OCI-LY3 (cell line): ENCODE data around the gene DUSP6.

ENCODE experiments used
- H2AFZ ChIP-seq: fragments of 200-600, 300-600 bp; shearing (Covaris generic); 2 replicates; pipeline ENCODE4 v1.6.0; 2014; ENCODE audit warnings: antibody characterized with exemption, low read depth, low read length
- H3K27ac ChIP-seq: fragments of 200-600, 300-600 bp; sonication (generic); 2 replicates; pipeline ENCODE4 v1.5.1; 2014; ENCODE audit warnings: mild to moderate bottlenecking, low read length, moderate library complexity, mixed read lengths
- H3K27me3 ChIP-seq: fragments of 200-600, 300-600 bp; sonication (generic); 2 replicates; pipeline ENCODE4 v1.6.1; 2014; ENCODE audit warnings: low read depth, low read length, mixed read lengths
- H3K36me3 ChIP-seq: fragments of 200-600, 300-600 bp; sonication (generic); replicated peaks from 2 replicates; pipeline ENCODE3; 2014; ENCODE audit warnings: low read depth, low read length, mixed read lengths
- H3K4me1 ChIP-seq: fragments of 300-600, 200-600 bp; sonication (generic); 2 replicates; pipeline ENCODE4 v1.6.1; 2014; ENCODE audit warnings: low read length, mixed read lengths
- H3K4me2 ChIP-seq: fragments of 200-600, 300-600 bp; sonication (generic); 2 replicates; pipeline ENCODE4 v1.6.1; 2014; ENCODE audit warnings: low read length, mixed read lengths
- H3K4me3 ChIP-seq: fragments of 300-600, 200-600 bp; sonication (generic); 2 replicates; pipeline ENCODE4 v1.5.1; 2014; ENCODE audit warnings: antibody characterized with exemption, mild to moderate bottlenecking, low read length, moderate library complexity
- H3K79me2 ChIP-seq: fragments of 300-600, 200-600 bp; shearing (Covaris generic); 2 replicates; pipeline ENCODE4 v1.6.1; 2014; ENCODE audit warnings: mild to moderate bottlenecking, low read length, mixed read lengths
- H3K9ac ChIP-seq: fragments of 300-600, 200-600 bp; shearing (Covaris generic); 2 replicates; pipeline ENCODE4 v1.6.0; 2014; ENCODE audit warnings: mild to moderate bottlenecking, low read length, moderate library complexity
- H3K9me3 ChIP-seq: fragments of 200-600, 300-600 bp; shearing (Covaris generic); 2 replicates; pipeline ENCODE4 v1.6.1; 2014; ENCODE audit warnings: low read length, mixed read lengths; ENCODE audit not compliant: insufficient read depth
- H4K20me1 ChIP-seq: fragments of 200-600, 300-600 bp; sonication (generic); 2 replicates; pipeline ENCODE4 v1.6.1; 2016; ENCODE audit warnings: low read length, mixed read lengths; ENCODE audit not compliant: insufficient read depth
- CTCF ChIP-seq: fragments of 200-600, 300-600 bp; sonication (generic); IDR thresholded peaks from 2 replicates; pipeline ENCODE4 v1.5.1; 2014; ENCODE audit warnings: antibody characterized with exemption, low read length, low read depth
- EZH2phosphoT487 ChIP-seq: fragments of 200-600 bp; shearing (Covaris generic); IDR thresholded peaks from 2 replicates; pipeline ENCODE4 v1.6.1; 2018; ENCODE audit warnings: antibody characterized with exemption, mixed run types, low read depth

Gene DUSP6

GRCh38 chr12:89328151-89329030, 23.9 kb downstream of the DUSP6 start:
- Histone ChIP-seq H3K79me2 (no peaks in the 10 kb centered on the region), H3K9ac (no peak overlapping the region), H3K27me3 (no peaks in the 10 kb centered on the region; the same call in 1 of the 2 replicates), H4K20me1 (no peaks in the 10 kb centered on the region), H3K27ac (no peak overlapping the region), H2AFZ (no peak overlapping the region), H3K4me3 (no peak overlapping the region), H3K4me2 (no peak overlapping the region), H3K4me1 (peaks cover 17% of the 10 kb centered on the region), H3K36me3 (no peaks in the 10 kb centered on the region), H3K9me3 (peaks cover 10% of the 10 kb centered on the region; the same call in 1 of the 2 replicates)
- no peak for TF ChIP-seq EZH2phosphoT487
- no peak for TF ChIP-seq CTCF

GRCh38 chr12:89327486-89328094, 24.7 kb downstream of the DUSP6 start:
- Histone ChIP-seq H3K9ac (no peak overlapping the region), H2AFZ (no peak overlapping the region), H4K20me1 (no peaks in the 10 kb centered on the region), H3K27ac (no peak overlapping the region), H3K79me2 (no peaks in the 10 kb centered on the region), H3K27me3 (no peaks in the 10 kb centered on the region; the same call in 1 of the 2 replicates), H3K4me2 (no peak overlapping the region), H3K36me3 (no peaks in the 10 kb centered on the region), H3K9me3 (peaks cover 10% of the 10 kb centered on the region; the same call in 1 of the 2 replicates), H3K4me1 (peaks cover 23% of the 10 kb centered on the region), H3K4me3 (no peak overlapping the region)
- TF ChIP-seq EZH2phosphoT487 (no peak), CTCF (no peak)

- H4K20me1 ChIP-seq = no peaks in the 10 kb centered on the region
- no peak overlapping the region for H2AFZ ChIP-seq
- H3K27me3 ChIP-seq = no peaks in the 10 kb centered on the region; the same call in 1 of the 2 replicates
- no peak overlapping the region for H3K27ac ChIP-seq
- peaks cover 35% of the 10 kb centered on the region for H3K4me1 ChIP-seq
- no peaks in the 10 kb centered on the region for H3K36me3 ChIP-seq
- H3K9me3 ChIP-seq = peaks cover 10% of the 10 kb centered on the region; the same call in 1 of the 2 replicates
- H3K4me3 ChIP-seq = no peak overlapping the region
- TF ChIP-seq EZH2phosphoT487 = no peak
- no peak overlapping the region for H3K9ac ChIP-seq
- H3K79me2 ChIP-seq = no peaks in the 10 kb centered on the region
- no peak overlapping the region for H3K4me2 ChIP-seq
Measured at GRCh38 chr12:89326239-89327040, 25.9 kb downstream of the DUSP6 start.

- peaks cover 39% of the 10 kb centered on the region for H3K4me1 ChIP-seq
- no peak for TF ChIP-seq CTCF
- no peak for TF ChIP-seq EZH2phosphoT487
- no peak overlapping the region for H3K4me3 ChIP-seq
- H3K4me2 ChIP-seq = no peak overlapping the region
- H3K27me3 ChIP-seq = no peaks in the 10 kb centered on the region; the same call in 1 of the 2 replicates
- H3K9me3 ChIP-seq = peaks cover 2% of the 10 kb centered on the region; the same call in 1 of the 2 replicates
- no peaks in the 10 kb centered on the region for H3K36me3 ChIP-seq
- no peaks in the 10 kb centered on the region for H3K79me2 ChIP-seq
- no peak overlapping the region for H2AFZ ChIP-seq
- H4K20me1 ChIP-seq = no peaks in the 10 kb centered on the region
- no peak overlapping the region for H3K9ac ChIP-seq
- no peak overlapping the region for H3K27ac ChIP-seq
Measured at GRCh38 chr12:89325495-89325894, 26.8 kb downstream of the DUSP6 start.
